HG02798 (cell line): Measurements from ENCODE around the gene MAPKAPK3.

ENCODE experiments used
- ATAC-seq: cut with Tn5 transposase; IDR thresholded peaks from one replicate; pipeline ENCODE4 v1.9.1; 2021; ENCODE audit warnings: mild to moderate bottlenecking; ENCODE audit not compliant: unreplicated experiment, poor library complexity

Gene MAPKAPK3

GRCh38 chr3:50586763-50587070 is 30.2 kb upstream of the MAPKAPK3 start:
- no peak for ATAC-seq

- ATAC-seq: no peak
These were observed 29.6 kb upstream of the MAPKAPK3 start for GRCh38 chr3:50587373-50587772.

GRCh38 chr3:50587806-50588758 is 28.9 kb upstream of the MAPKAPK3 start:
- ATAC-seq: peak; percentile 36

- ATAC-seq: no peak
These were observed 28.1 kb upstream of the MAPKAPK3 start for GRCh38 chr3:50588759-50589433.

- ATAC-seq: no peak
These were observed 25.7 kb upstream of the MAPKAPK3 start for GRCh38 chr3:50591196-50591741.

- no peak for ATAC-seq
These were observed 24.4 kb upstream of the MAPKAPK3 start for GRCh38 chr3:50592568-50592967.

- no peak for ATAC-seq
These were observed 22.6 kb upstream of the MAPKAPK3 start for GRCh38 chr3:50594253-50594785.

- ATAC-seq: no peak
These were observed 17.7 kb upstream of the MAPKAPK3 start for GRCh38 chr3:50599115-50599715.

- no peak for ATAC-seq
These were observed 17.2 kb upstream of the MAPKAPK3 start for GRCh38 chr3:50599716-50600118.

GRCh38 chr3:50600141-50600753 is 16.7 kb upstream of the MAPKAPK3 start:
- no peak for ATAC-seq

- peak; percentile 64 for ATAC-seq
These were observed 15.9 kb upstream of the MAPKAPK3 start for GRCh38 chr3:50600841-50601591.

GRCh38 chr3:50602595-50603191 is 14.3 kb upstream of the MAPKAPK3 start:
- ATAC-seq: no peak

- ATAC-seq: no peak
These were observed 13.5 kb upstream of the MAPKAPK3 start for GRCh38 chr3:50603261-50604109.

GRCh38 chr3:50604110-50604621 is 12.8 kb upstream of the MAPKAPK3 start:
- no peak for ATAC-seq

- ATAC-seq: no peak
These were observed 12.0 kb upstream of the MAPKAPK3 start for GRCh38 chr3:50604628-50605588.

- ATAC-seq: no peak
These were observed 11.0 kb upstream of the MAPKAPK3 start for GRCh38 chr3:50605901-50606326.

- no peak for ATAC-seq
These were observed 10.4 kb upstream of the MAPKAPK3 start for GRCh38 chr3:50606596-50606995.
